Gastroesophageal sphincter (tissue), 3 donors: ENCODE data around the gene C1QTNF1.

Experiments
- POLR2A ChIP-seq, 2 donors: fragments of 450-650 bp; IDR thresholded peaks; one replicate each; pipeline ENCODE4 v1.6.1; 2017; ENCODE audit warnings: antibody characterized with exemption in 2 of 2, mild to moderate bottlenecking in 2 of 2, moderate library complexity in 1 of 2
- TF ChIP-seq, protein P1 (sequence below), 4 experiments: fragments of 200-600 bp in 2 of 4; fragments of 450-650 bp in 2 of 4; sonication (generic) in 1 of 4; IDR thresholded peaks; one replicate each; pipeline ENCODE4 v1.5.1; 2017 to 2019; ENCODE audit warnings: antibody characterized with exemption in 4 of 4, mild to moderate bottlenecking in 2 of 4, moderate library complexity in 2 of 4

DNA sequence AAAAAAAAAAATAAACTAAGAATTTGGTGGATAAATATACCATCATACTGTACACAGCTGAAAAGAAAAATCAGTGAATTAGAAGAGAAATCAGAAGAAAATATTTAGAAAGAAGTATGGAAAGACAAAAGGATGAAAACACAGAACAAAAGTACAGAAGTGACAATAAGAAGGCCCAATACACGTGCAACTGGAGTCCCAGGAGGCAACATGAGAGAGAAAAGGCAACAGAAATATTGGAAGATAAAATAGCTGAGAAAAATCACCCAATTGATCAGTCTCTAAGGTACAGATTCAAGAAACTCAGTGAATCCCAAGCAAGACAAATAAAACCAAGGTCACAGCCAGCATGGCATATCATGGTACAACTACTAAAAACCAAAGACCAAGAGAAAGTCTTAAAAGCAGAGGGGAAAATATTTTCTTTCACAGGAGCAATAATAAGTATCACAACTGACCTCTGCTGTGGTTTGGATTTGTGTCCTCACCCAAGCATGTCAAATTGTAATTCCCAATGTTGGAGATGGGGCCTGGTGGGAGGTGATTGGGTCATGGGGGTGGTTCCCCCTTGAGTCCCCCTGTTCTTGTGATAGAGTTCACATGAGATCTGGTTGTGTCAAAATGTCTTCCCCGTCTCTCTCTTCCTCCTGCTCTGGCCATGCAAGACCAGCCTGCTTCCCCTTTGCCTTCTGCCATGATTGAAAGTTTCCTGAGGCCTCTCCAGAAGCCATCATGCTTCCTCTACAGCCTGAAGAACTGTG lies 30.4 kb downstream of the C1QTNF1 start:
- no peak for TF ChIP-seq POLR2A (IDR thresholded peaks at IDR 0.05)
- TF ChIP-seq, protein P1, sequence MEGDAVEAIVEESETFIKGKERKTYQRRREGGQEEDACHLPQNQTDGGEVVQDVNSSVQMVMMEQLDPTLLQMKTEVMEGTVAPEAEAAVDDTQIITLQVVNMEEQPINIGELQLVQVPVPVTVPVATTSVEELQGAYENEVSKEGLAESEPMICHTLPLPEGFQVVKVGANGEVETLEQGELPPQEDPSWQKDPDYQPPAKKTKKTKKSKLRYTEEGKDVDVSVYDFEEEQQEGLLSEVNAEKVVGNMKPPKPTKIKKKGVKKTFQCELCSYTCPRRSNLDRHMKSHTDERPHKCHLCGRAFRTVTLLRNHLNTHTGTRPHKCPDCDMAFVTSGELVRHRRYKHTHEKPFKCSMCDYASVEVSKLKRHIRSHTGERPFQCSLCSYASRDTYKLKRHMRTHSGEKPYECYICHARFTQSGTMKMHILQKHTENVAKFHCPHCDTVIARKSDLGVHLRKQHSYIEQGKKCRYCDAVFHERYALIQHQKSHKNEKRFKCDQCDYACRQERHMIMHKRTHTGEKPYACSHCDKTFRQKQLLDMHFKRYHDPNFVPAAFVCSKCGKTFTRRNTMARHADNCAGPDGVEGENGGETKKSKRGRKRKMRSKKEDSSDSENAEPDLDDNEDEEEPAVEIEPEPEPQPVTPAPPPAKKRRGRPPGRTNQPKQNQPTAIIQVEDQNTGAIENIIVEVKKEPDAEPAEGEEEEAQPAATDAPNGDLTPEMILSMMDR (IDR thresholded peaks at IDR 0.05), result no peak
